Suppressor macrophage treated with lipopolysaccharide for 1 hour (primary cell): ENCODE measurements around the gene DYNLRB1.
A peak's percentile ranks its signal among the peaks of the same experiment; 100 is the strongest.

Source experiments
- DNase-seq, 3 donors: peaks; one replicate each; pipeline ENCODE4 v3.0.0-alpha.2; 2020 to 2022

Gene DYNLRB1

DNA sequence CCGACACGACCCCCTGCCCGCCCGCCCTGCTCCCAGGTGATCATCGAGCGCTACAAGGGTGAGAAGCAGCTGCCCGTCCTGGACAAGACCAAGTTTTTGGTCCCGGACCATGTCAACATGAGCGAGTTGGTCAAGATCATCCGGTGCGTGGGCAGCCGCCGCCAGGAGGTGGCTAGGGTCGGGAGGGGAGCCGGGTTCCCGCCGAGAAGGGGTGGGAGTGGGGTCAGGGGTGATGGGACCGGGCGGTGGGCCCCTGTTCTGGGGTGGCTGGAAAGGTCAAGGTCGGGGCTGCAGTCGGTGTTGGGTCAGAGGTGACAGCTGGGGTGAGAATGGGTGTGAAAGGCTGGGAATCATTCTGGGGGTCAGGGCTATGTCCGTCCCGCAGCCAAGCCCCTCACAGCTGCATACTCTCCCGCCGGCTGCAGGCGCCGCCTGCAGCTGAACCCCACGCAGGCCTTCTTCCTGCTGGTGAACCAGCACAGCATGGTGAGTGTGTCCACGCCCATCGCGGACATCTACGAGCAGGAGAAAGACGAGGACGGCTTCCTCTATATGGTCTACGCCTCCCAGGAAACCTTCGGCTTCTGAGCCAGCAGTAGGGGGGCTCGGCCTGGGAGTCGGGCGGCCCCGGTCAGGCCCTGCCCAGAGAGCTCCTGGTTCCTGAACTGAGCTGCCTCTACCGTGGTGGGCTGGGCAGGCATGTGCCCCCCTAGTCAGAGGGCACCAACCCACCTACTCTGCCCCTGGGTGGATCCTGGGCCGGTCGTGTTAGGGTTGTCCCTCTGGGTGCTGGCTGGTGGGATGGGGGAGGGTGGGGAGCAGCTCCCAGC lies 43.3 kb downstream of the DYNLRB1 start:
- no peak for DNase-seq

- no peak for DNase-seq
Observed at GRCh38 chr20:34560141-34560523, 43.9 kb downstream of the DYNLRB1 start.

DNA sequence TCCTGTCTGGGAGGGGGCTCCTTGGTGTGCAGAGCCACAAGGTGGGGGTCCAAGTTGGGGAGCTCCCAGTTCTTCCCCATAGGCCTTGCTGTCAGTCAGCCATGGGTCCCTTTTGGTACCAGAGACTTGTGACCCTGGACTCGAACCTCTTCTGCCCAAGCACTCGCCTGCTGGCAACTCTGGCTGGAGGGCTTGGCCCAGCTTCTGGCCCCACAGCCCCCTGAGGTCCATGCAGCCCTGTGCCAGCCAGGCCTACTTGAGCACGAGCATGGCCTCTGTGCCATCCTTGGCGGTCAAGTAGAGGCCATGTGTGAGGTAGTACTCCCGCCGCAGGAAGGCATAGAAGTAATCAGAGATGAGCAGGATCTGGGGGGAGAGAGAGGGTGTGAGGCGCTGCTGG lies 44.4 kb downstream of the DYNLRB1 start:
- DNase-seq: no peak

GRCh38 chr20:34561661-34562060 lies 45.4 kb downstream of the DYNLRB1 start:
- no peak for DNase-seq

DNA sequence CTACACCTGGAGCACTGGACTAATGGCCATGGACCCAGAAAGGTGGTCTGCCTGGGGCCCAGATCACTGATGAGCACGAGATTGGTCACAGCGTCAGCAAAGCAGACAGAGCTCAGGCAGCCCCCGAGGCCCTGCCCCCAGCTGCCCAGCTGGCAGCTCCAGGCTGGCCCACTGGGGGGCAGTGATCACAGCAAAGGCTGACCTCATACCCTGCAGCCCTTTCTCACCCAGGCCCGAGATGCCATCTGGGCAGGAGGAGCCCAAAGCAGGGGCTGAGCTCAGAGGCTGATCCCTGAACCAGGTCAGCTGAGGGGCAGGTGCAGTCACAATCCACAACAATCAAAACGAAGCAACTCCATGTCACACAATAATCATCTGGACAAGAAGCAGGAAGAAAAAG lies 46.4 kb downstream of the DYNLRB1 start:
- peak; percentile 60 to 77 (median 67) for DNase-seq

DNA sequence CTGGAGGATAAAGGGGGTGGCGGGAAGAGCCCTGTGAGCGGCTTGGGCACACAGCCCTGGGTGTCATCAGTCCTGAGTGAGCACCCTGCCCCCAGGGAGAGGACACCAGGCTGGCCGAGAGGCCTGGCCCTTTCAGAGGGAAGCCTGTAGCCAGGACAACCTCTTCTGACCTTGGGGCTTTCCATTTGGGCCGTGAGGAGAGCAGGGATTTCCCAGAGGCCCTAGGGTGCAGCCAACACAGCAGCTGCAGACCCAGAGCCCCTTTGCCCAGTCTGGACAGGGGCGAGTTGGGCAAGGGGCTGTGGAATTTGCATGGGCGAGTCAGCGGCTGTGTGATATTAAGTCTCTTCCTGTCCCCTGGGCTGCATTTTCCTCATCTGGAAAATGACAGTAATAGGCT lies 48.6 kb downstream of the DYNLRB1 start:
- peak; percentile 70 to 87 (median 85) for DNase-seq

GRCh38 chr20:34566978-34567891 lies 51.0 kb downstream of the DYNLRB1 start:
- no peak for DNase-seq

- DNase-seq: no peak
Observed at GRCh38 chr20:34567892-34568865, 52.0 kb downstream of the DYNLRB1 start.

GRCh38 chr20:34569598-34569997 lies 53.4 kb downstream of the DYNLRB1 start:
- peak; percentile 31 to 65 (median 59) for DNase-seq

DNA sequence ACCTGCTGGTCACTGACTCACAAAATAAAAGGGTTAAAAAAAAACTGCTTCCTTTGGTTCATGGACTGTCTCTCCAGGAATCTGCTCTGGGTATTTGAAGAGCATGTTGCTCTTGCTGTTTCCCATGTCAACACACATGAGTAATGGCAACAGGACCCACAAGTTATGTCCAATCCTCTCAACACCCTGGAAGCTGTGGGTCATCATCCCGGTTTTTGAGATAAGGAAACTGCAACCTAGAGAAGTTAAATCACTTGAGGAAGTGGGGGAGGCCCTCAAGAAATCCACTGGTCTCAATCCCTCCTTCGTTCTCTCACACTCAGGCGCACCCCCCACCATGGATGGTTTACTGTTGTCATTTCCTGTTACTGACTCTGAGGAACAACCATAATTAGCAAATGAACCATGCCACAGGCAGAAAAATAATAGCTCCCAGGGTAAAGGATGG lies 54.7 kb downstream of the DYNLRB1 start:
- peak; percentile 94 to 99 (median 97) for DNase-seq

DNA sequence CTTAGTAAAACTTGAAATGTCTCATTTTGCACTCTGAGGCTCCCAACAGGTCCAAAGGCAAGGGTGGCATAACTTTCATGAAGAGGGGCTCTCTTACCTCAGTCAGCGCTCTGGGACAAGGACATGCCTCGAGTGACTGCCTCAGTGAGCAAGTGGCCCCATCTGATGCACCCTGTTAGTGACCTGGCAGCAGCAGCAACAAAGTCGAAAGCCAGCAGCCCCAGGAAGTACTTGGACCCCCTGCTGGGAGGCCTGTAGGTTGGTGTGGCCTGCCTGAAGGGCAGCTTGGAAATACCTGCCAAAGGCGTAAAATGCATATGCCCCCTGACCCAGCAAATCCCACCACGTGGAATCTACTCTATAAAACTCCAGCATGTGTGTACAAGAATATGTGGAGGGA lies 55.5 kb downstream of the DYNLRB1 start:
- DNase-seq: no peak

DNA sequence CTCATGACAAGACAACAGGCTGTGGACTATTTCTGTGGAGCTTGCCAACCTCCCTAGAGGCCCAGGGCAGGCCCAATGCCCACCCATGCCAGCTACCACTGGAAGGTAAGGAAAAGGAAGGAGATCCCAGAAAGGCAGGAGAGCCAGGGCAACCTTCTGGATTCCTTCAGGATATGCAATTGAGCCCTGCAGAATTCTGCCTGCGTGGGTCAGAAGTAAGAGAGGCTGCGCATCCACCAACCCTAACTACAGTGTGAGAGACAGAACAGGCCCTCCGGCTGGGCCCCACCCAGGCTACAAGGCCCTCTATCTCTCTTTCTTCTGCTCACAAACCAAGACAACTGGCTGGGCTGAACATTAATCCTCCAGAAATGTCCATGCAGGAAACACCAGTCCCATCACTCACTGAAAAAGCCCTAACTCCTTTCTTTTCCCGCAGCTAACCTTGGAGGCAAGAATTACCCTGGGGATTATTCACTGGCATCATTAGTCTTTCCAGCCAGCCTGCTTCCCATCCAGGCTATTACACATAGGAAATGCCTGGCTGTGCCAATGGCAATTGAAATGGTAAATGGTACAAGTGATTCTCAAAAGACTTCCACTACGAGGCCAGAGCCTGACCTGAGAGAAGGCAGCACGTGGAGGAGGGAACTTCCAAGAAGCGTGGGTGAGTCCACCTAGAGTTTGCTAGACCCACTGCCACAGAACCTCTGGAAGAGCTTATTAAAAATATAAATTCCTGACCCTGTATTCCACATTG lies 57.5 kb downstream of the DYNLRB1 start:
- peak; percentile 67 to 87 (median 73) for DNase-seq

GRCh38 chr20:34574426-34574825 lies 58.2 kb downstream of the DYNLRB1 start:
- no peak for DNase-seq

GRCh38 chr20:34574861-34575260 lies 58.6 kb downstream of the DYNLRB1 start:
- DNase-seq: no peak

DNA sequence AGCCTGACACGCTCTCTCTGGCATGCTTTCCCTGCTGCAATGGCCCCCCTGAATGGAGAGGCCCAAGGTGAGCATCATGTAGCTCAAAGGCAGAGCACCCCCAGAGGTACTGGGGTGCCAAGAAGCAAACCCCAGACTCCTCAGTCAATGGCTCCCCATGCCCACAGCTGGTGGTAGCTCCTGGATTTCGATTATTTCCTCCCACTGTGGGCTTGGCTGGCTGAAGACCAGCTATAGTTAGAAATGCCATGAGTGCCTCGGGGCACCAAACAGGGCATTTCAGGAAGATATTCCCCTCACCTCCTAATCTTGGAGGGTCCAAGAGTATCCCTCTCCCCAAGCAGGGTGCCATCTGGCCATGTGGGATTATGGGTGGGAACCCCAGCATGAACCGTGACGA lies 59.0 kb downstream of the DYNLRB1 start:
- DNase-seq: no peak

DNA sequence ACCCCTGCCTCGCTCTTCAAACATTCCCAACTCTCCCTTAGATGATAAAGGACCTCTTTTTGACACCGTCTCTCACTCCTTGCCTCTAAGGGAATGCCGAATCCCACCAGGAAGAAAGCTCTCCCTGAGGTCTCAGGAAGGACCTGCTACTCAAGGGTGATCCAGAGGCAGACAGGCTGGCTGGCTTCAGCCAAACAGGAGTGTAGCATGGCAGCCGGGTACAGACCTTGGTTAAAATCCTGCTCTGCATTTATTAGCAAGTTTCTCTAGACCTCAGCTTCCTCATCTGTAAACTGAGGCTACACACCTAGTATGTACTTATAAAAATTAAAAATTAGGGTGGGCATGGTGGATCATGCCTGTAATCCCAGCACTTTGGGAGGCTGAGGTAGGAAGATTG lies 59.5 kb downstream of the DYNLRB1 start:
- DNase-seq: no peak

GRCh38 chr20:34577061-34577460 lies 60.8 kb downstream of the DYNLRB1 start:
- peak; percentile 32 to 66 (median 52) for DNase-seq

- peak; percentile 88 to 98 (median 96) for DNase-seq
Observed at GRCh38 chr20:34578025-34578424, 61.8 kb downstream of the DYNLRB1 start.

GRCh38 chr20:34578521-34578920 lies 62.3 kb downstream of the DYNLRB1 start:
- DNase-seq: no peak

DNA sequence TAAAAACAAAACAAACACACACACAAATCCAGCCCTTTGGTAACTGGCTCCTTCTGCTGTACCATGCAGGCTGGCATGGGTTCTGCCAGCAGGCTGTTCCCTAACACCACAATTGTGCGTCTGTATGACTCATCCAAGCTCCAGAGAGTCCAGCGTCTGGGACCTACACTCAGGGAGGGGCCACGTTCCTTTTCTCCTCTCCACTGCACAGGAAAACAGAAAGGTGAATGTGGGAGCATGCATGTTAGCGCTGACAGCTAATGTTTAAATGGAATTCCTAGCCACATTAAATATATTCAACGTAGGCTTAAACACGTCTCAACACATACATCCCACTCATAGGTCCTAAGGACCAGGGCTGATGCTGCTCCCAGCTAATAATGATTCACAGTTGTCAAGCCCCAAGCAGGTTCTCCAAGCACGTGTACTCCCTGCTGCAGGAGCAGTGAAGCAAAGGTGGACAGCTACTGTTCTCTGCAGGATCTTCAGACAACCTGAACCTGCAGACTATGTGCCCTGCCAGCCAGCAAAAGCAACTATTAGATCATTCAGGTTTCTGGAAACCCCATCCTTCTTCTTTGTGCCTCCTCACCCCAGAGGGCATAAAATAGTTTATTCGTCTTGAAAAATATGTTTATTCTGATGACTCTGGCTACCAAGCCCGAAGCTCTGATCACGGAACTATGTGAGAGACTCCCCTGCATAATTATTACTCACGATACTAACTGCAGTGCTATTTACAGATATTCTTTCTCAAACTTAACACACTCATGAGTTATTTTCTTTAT lies 63.2 kb downstream of the DYNLRB1 start:
- DNase-seq: peak; percentile 68 to 76 (median 75)
